Astrocyte of the spinal cord (primary cell): ENCODE data around the gene DGKB.

ENCODE experiments used
- DNase-seq: peaks from one replicate; pipeline ENCODE4 v3.0.0; 2011; ENCODE audit warnings: low read depth, low spot score
- H3K4me3 ChIP-seq: 2 replicates; pipeline ENCODE4 v1.5.1; 2011; ENCODE audit warnings: low read depth, mild to moderate bottlenecking, low read length, moderate library complexity
- in situ Hi-C: cut with HindIII; loops from 2 replicates; pipeline ENCODE4 v1.10.0; 2017; ENCODE audit warnings: low sequenced_read_pairs
- TF ChIP-seq, protein P1 (sequence below): IDR thresholded peaks from 2 replicates; pipeline ENCODE4 v1.5.1; 2012; ENCODE audit warnings: low read depth, mild to moderate bottlenecking, low read length, inconsistent platforms

DGKB gene

DNA sequence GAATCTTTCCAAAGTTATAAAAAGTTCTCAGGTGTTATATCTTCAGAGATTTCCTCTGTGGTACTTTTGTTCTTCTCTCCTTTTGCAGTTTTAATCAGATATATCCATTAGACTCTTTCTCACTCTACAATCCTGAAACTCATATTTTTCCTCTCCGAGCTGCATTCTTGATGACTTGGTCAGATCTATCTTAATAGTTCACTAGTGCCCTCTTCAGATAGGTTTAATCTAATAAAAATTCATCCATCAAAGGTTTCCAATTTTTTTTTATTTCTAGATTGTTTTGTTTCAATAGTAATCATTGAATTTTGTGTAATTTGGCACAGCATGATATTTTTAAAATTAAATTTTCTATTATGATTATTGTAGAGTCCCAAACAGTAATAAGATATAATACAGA is 21.8 kb upstream of the DGKB start:
- in situ Hi-C loops: no loop called here
- TF ChIP-seq, protein P1, sequence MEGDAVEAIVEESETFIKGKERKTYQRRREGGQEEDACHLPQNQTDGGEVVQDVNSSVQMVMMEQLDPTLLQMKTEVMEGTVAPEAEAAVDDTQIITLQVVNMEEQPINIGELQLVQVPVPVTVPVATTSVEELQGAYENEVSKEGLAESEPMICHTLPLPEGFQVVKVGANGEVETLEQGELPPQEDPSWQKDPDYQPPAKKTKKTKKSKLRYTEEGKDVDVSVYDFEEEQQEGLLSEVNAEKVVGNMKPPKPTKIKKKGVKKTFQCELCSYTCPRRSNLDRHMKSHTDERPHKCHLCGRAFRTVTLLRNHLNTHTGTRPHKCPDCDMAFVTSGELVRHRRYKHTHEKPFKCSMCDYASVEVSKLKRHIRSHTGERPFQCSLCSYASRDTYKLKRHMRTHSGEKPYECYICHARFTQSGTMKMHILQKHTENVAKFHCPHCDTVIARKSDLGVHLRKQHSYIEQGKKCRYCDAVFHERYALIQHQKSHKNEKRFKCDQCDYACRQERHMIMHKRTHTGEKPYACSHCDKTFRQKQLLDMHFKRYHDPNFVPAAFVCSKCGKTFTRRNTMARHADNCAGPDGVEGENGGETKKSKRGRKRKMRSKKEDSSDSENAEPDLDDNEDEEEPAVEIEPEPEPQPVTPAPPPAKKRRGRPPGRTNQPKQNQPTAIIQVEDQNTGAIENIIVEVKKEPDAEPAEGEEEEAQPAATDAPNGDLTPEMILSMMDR: no peak
- peak; percentile 10 for DNase-seq
- no peak overlapping the region for H3K4me3 ChIP-seq

DNA sequence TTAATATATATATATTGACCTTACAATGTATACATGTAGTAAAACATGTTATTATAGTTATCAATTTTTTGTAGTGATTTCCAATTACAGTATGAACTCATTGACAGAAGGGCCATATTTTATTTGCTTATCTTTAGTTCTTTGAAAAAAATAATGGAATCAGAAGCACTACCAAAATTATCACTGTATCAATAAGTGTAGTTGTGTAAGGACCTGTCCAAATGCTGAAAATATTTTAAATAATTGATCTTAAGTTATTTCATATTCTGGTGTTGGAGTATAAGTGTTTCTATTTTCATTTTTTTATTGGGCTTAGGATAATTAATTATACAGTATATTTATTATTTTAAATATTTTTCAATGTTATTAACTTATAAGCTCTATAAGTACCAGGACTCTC is 8.5 kb upstream of the DGKB start:
- DNase-seq: no peak
- in situ Hi-C loops: no loop called here
- TF ChIP-seq, protein P1: no peak
- H3K4me3 ChIP-seq: no peak overlapping the region

DNA sequence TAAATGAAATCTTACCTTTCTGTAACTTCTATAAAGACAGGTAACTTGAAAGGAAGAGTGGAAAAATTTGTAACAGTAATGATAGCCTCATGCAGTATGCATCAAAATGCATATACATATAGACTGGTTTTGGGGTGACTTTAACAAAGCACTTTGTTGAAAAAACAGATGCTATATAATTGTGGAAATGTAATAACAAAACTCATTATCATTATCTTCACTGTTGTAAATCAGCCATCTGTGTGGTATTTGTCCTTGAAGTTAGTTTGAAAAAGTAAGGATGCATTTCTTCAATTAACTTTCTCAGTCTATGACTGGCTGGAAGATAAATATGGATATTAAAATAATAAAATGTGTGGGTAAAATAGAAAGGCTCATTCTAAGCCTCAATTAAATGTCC is 6.1 kb upstream of the DGKB start:
- in situ Hi-C loops: no loop called here
- H3K4me3 ChIP-seq: no peak overlapping the region
- no peak for DNase-seq
- TF ChIP-seq, protein P1: no peak

DNA sequence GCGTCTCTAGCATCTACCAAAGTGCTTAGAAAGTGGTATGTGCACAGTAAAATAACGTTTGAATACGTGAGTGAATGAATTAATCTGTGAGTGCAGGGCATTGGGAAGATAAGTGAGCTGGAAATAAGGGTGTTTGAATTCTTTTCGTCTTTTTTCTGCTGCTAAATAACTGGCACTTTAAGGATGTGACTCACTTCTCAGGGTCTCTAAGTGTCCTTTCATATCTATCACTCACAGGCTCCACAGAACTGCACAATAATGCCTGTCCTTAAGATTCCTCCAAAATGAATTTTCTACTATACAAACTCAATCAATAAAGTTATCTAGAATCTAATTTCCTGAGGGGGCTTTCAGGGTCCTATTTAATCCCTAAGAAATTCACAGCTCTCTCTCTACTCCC is 3.2 kb upstream of the DGKB start:
- TF ChIP-seq, protein P1: no peak
- in situ Hi-C loops: no loop called here
- DNase-seq: no peak
- no peak overlapping the region for H3K4me3 ChIP-seq

DNA sequence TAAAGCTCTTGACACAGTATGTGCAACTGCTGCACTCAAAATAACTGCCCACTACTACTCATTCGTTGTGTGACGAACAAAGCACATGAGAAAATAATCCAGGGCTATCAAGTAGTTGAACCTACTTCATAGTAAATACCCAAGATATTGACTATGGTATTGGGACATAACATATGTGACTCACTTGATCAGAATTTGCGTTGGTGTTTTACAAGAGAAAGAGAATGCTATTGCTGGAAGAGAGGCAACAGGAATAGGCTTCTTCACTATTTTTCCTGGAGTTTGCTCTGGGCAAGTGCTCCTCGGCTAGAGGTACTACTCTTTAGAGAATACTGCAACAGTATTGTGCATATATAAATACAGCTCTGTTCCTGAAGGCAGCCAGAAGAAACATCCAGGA is 2.5 kb downstream of the DGKB start:
- in situ Hi-C loops: no loop called here
- DNase-seq: no peak

GRCh38 chr7:14899030-14899429 is 3.5 kb downstream of the DGKB start:
- no peak for DNase-seq
- H3K4me3 ChIP-seq: no peak overlapping the region
- in situ Hi-C loops: no loop called here
- TF ChIP-seq, protein P1: no peak

More for the DNA sequence above, 2.5 kb downstream of the DGKB start:
- TF ChIP-seq, protein P1: no peak
- no peak overlapping the region for H3K4me3 ChIP-seq

- TF ChIP-seq, protein P1: no peak
- DNase-seq: no peak
- in situ Hi-C loops: no loop called here
- H3K4me3 ChIP-seq: no peak overlapping the region
Observed at GRCh38 chr7:14896461-14896860, 6.1 kb downstream of the DGKB start.
